ENCODE results near the gene POU6F1.
"Not testable (repeated sequence)": the region's sequence is repeated elsewhere in the genome, so short reads cannot be mapped to it uniquely, and the experiment has no call there.

Gene POU6F1

DNA sequence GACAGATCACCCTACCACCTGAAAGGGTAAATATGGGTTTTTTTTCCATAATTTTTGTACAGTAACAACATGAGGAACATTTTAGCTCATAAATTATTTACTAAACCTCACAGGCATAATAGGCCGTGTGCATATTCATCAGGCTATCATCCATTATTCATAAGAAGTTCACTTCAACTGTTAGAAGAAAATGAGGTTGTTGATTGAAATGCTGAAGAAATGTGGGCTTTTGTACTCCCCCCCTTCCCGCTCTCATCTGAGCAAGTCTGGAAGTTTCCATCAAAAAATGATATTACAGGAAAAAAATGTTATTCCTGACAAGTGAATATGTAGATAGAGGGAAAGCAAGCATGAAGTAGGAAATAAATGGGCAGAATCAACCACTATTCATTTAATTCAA lies 7.9 kb upstream of the POU6F1 start:
- DNase-seq = no peak

DNA sequence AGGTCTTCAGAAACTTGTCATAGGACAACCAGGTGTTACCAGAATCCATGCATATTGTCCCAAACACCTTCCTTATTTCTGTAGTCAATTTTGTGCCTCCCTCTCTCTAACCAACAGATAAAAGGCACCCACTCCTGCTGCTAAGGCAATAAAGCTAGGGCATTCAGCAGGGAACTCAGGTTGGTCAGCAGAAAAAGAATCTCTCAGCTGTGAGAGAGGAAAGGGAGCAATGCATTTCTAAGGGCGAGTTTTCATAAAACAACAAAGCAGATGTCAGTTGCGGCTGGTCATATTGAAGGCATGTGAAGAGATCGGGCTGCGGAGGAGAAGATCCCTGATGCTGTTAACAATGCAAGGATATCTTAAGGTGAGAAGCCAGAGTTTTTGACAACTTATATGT lies 7.4 kb upstream of the POU6F1 start:
- DNase-seq = no peak

GRCh38 chr12:51224625-51225024 lies 6.8 kb upstream of the POU6F1 start:
- no peak for DNase-seq

GRCh38 chr12:51222461-51222860 lies 4.6 kb upstream of the POU6F1 start:
- no peak for DNase-seq

GRCh38 chr12:51219857-51220256 lies 2.0 kb upstream of the POU6F1 start:
- DNase-seq = not testable (repeated sequence)

DNA sequence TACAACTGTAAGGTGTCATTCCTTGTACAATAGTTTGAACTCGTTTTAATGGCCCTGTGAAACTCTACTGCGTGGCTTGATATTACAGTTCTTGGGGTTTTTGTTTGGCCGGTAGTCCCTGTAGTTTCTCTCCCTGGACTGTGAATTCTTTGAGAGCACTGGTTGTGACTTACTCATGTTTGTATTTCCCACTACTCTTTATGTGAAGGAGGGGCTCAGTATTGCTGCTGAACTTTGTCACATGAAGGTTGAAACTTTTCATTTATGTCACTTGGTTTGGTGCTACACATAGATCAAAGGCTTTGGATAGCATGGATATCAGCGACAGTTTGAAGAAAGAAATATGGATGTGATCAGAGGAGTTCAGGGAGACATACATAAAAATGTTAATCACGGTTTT lies 1.5 kb upstream of the POU6F1 start:
- no peak for DNase-seq

GRCh38 chr12:51218607-51219161 lies 822 bp upstream of the POU6F1 start:
- no peak for DNase-seq

DNA sequence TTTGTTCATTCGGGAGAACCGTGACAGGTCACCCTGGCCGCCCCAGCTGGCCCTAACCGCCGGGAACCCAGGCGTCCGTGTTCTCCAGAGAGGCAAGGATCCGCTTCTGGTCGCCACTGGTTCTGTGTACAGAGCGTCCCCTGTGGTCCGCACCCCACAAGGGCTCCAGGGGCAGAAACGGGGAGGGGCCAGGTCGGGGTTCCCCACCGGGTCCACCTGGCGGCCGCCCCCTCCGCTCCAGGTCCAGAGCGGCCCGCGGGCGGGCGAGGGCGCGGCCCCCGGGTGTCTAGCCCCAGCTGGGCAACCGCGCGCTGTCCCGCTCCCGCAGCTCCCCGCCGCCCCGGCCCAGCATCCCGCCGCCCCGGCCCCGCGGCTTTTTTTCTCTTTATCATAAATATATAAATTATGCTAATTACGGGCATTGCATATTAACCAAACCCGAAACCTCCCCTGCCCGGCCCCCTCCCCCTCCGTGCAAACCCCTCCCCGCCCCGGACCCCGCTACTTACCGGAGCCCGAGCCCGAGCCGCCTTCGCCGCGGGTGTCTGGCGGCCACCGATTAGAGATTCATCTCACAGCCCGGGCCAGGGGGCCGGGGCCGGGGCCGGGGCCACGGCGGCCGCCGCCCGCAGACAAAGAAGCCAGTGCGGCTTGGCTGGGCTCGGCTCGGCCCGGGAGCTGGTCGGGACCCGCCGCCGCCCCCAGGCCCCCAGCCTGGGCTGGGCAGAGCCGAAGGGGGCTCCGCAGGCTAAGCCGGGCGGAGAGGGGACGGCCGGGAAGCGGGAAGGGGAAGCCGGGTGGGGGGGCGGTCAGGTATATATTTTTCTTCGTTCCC lies 512 bp downstream of the POU6F1 start:
- DNase-seq = no peak

DNA sequence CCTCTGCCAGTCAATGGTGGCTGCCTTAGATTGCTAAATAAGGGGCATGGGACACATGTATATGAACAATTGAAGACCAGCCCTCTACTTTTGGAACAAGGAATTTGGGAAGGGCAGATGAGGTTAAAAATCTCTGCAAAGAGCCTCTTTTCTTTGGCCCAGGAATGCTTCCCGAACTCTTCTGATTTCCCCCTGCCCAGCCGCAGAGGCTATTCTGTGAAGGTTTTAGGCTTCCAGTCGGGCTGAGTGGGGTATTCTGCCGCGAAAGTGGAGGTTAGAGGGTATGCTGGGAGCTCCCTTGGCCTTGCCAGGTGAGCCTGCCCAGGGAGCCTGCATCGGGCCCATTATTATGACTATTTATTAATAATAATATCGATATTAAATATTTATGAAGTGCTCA lies 1.2 kb downstream of the POU6F1 start:
- no peak for DNase-seq

DNA sequence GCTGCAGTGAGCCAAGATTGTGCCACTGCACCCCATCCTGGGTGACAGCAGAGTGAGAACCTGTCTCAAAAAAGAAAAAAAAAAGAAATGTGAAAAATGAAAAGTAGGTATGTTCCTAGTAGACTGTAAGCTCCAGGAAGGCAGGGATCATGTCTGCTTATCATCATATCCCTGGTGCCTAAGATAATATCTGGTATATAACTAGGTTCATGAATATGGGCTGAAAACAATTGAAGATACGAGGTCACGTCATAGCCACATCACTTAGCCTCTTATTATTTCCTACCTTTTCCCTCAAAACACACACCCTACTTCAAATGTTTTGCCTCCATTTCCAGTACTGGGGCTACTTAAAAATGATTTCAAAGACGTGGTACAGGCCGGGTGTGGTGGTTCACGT lies 3.0 kb downstream of the POU6F1 start:
- no peak for DNase-seq

- no peak for DNase-seq
Measured at GRCh38 chr12:51210690-51211395, 7.0 kb downstream of the POU6F1 start.

DNA sequence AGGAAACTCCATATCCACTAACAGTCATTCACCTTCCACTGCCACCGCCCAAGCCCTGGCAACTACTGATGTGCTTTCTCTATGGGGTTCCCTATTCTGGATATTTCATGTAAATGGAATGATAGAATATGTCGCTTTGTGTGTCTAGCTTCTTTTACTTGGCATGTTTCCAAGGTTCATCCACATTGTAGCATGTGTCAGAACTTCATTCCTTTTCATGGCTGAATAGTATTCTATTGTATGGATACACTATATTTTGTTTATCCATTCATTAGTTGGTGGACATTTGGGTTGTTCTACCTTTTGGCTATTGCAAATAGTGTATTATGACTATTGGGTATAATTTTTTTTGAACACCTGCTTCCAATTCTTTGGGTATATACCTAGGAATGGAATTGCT lies 8.6 kb downstream of the POU6F1 start:
- DNase-seq = no peak

GRCh38 chr12:51208016-51208660 lies 9.7 kb downstream of the POU6F1 start:
- no peak for DNase-seq

- DNase-seq = no peak
Measured at GRCh38 chr12:51205350-51205749, 12.5 kb downstream of the POU6F1 start.

- no peak for DNase-seq
Measured at GRCh38 chr12:51202718-51203117, 15.1 kb downstream of the POU6F1 start.

GRCh38 chr12:51200806-51201205 lies 17.1 kb downstream of the POU6F1 start:
- no peak for DNase-seq

DNA sequence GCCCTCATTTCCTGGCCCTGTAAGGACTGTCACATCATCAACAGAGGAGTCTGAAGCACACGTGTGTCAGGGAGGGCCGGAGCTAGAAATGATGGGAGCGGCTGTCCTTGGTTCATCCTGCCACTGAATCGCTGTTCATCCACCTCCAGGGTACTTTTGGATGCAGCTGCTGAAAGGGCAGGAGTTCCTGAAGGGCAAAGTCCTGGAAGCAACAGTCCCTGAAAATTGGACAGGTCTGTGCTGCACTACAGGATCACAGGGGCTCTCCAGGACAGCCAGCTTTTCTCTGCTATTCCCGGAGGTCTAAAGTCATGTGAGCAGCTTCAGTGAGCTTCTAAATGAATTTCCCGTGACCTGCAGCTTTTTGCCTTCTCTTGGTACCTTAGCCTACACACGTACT lies 17.7 kb downstream of the POU6F1 start:
- DNase-seq = no peak

GRCh38 chr12:51199366-51199945 lies 18.4 kb downstream of the POU6F1 start:
- no peak for DNase-seq

DNA sequence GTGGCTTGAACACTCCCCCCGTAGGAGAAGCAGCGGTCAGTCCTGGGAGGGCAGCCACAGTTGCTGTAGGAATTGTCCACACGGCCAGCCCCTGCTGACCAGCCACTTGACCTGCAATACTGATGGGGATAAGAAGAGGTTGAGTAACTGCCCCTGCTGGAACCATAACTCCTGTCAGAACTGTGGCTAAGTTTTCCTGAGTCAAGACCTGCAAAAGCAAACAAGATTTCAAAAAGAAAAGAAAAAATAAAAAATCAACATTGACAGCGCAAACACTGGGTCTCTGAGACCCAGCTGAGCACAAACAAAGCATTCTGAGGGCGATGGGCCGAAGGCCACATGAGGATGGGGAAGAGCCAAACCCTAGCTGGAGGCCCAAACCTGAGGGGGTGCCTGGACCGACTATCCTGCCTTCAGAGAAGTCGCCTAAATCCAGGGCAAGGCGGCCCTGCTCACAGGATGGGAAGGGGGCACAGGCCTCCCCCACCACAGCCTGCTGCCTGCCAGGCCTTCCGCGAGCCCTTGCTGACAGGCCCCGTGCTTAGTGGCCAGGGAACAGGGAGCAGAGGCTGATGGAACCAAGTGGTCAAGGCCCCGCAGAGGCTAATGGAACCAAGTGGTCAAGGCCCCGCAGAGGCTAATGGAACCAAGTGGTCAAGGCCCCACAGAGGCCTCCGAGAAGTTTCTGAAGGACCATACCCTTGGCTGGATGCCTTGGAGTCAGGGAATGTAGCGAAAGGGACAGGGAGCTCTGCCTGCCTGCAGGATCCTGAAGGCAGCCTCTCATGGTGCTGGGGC lies 19.1 kb downstream of the POU6F1 start:
- DNase-seq = no peak

GRCh38 chr12:51197736-51198567 lies 19.9 kb downstream of the POU6F1 start:
- DNase-seq = no peak

DNA sequence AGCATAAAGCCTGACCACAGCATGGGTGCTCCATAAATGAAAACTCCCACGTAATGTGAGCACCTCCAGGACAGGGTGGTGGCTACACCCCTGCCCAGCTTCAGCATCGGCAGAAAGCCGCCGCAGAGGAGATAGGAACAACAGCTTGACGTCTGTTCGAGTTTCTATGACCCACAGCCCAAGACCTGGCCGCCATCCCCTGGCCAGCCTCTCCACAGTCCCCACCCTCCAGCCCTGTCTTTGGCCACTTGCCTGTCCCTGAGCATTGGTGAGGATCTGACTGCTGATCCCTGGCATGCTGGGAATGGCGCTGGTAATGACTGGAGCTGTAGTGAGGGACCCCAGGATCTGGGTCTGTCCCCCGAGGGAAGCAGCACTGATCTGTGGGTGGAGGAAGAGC lies 21.3 kb downstream of the POU6F1 start:
- no peak for DNase-seq

DNA sequence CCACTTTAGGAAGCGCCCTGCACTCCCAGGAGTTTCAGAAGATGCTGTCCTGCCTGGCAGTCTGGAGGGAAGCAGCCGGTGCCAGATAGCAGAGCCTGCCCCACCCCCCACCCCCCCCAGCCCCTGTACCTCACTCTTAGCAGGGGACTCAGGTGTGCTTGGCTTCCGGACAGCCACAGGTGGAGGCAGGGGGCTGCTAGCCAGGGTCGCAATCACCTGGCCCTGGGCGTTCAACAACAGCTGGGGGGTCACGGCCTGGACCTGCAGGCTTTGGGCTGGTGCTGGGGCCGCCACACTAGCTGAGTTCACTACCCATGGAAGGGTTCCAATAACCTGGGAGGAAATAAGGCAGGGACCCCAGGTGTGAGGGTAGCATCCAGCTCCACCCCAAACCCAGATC lies 22.0 kb downstream of the POU6F1 start:
- DNase-seq = no peak
